NCI-H2227 (cell line): ENCODE results near the gene GSG1L.

Experiments used
- DNase-seq: peaks from one replicate; lab custom pipeline; 2025; ENCODE audit not compliant: unreplicated experiment; lab: John Stamatoyannopoulos, UW

Gene GSG1L

DNA sequence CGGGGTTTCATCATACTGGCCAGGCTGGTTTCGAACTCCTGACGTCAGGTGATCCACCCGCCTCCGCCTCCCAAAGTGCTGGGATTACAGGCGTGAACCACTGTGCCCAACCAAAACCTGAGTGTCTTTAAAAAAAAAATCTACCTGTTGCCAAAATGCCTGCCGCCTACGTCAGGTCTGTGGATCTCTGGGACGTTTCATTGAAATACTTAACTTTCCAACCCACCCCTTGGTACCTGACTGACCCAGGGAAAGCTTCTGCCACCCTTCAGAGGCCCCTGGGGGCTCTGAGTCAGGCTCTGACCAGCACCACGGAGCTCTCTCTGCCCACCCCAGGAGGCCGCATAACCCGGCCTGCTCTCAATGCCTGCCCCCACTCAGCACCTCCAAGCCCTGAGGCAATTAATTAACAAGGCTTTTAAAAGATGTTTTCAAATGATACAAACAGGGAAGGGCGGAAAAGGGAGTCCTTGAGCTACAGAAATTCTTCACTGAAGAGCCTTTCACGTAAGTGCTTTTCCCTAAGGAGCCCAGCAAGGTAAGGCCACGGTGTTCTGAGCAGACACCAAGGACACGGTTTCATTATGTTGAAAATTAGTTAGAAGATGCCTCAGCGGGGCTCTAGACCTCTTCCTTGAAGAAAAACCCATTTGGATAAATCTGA, 29.3 kb upstream of the GSG1L start:
- DNase-seq: no peak

DNA sequence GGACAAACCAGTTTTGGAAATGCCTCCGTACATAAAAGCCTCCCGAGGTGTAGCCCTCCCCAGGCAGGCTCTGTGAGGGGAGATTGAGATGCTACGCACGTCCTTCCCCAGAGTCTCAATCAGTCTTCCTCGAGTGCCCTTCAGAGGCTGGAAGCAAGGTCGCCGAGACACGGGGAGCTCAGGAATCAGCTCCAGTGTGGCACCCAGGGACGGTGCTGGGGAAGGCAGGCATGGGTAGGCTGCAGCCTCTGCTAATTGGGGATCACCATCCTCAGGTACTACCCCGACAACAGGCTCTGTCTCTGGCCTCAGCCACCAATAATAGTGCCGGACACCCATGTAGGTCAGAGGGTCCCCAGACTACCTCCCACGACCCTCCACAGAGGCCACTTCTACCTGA, 28.1 kb upstream of the GSG1L start:
- no peak for DNase-seq

DNA sequence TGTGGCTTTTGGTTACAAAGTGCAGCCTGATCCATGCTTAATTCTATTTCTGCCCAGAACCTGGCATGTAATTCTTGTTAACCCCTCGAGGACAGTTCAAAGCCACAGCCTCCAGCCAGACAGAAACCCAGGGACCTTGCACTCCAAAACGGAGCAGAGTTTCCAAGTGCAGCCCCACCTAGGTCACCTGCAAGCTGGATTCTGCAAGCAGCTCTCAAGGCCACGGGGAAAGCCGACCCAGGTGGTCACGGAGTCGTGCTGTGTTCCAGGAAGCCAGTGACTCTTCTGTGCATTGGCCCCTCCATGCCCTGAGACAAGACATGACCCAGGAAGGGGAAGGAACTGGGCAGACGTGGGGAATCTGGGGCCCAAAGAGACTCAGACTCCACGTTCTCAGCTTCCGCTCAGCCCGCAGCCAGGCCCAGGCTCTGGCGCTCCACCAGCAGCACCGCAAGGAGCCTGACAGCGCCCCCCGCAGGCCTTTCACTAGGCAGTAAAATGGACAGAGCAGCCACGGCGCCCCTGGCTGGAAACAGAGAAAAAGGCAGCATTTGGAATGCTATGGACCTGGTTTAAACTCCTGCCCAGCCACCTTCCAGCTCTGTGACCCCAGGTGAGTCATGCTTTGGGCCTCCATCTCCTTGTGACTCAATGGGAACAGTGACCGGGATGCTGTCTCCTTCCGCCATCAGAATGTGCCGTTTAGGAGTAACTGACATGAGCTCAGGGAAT, 27.3 kb upstream of the GSG1L start:
- no peak for DNase-seq

DNA sequence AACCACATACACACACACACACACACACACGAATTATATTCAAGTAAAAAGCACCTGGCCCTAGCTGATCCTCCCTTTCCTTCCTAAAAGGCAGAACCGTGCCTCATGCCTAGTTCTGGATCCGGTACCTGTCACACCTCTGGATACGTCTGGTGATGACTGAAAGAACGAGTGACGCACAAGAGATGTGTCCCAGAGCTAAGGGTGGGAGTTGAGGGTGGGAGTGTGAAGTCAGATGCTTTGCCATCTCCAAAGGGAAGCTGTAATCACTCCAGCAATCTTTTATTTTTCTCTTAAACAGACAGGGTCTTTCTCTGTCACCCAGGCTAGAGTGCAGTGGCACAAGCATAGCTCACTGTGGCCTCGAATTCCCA, 26.5 kb upstream of the GSG1L start:
- no peak for DNase-seq

DNA sequence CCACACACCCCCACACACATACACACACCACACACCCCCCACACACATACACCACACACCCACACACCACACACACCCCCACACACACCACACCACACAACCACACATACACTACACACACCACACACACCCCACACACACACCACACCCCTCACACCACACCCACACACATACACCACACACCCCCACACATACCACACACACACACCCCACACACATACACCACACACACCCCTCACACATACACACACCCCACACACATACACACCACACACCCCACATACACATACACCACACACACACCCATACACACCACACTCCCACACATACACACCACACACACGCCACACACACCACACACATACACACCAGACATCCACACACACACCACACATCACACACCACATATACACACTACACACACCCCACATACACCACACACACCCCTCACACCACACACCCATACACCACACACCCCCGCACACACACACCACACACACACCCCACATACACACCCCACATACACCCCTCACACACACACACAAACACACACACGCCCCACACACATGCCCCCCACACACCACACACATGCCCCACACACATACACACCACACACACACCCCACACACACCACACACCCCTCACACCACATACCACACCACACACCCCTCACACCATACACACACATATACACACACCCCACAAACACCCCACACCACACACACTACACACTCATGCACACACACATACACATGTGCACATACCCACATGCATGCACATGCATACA, 25.9 kb upstream of the GSG1L start:
- DNase-seq: no peak

DNA sequence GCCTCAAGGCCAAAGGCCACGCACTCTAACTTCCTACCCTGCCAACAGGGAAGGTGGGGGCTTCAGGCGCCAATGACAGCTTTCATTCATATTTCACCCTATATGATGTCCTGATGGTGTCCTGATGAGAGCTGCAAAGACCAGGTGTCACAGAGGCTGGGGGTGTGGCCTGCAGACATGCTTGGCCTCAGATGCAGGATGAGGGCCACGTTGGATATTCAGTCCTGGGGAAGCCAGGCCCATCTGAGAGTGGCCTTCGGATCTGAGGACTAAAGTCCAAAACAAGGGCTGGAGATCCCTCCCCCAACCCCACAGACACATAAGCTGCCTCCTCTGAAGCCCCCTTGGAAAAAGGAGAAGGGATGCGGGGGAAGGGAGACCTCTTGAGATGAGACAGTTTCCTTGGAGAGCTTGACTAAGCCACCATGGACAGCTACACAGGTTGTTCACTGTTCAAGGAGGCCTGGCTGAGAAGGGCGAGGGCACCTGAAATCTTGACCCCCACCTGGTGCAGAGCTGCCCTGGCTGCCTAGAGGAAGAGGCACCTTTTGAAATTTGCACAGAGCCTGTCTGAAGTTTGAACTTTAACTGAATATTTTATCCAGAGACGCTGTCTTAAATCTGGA, 24.3 kb upstream of the GSG1L start:
- DNase-seq: no peak

DNA sequence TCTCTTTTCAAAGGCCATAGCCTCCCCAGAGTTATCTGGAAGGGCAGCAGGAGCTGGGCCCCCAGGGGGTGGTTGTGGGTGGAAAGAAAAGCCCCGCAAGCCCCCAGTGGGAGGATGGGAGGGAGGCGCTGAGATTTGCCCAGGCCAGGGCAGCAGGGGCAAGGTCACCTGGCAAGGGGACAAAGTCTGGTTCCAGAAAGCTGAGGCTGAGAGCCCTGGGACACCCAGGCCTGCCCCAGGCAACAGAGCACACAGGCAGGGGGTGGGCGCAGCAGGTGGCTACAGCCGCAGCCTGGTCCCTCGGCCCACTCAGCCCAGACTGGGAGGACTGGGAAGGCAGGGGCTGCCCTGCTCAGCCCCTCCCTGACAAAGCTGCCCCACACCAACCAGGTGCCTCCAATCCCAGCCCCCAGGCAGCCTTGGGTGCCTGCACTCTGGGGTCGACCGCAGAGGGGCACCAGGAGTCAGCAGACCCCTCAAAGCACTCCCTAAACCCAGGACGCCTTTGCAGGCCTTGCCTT, 23.7 kb upstream of the GSG1L start:
- no peak for DNase-seq

DNA sequence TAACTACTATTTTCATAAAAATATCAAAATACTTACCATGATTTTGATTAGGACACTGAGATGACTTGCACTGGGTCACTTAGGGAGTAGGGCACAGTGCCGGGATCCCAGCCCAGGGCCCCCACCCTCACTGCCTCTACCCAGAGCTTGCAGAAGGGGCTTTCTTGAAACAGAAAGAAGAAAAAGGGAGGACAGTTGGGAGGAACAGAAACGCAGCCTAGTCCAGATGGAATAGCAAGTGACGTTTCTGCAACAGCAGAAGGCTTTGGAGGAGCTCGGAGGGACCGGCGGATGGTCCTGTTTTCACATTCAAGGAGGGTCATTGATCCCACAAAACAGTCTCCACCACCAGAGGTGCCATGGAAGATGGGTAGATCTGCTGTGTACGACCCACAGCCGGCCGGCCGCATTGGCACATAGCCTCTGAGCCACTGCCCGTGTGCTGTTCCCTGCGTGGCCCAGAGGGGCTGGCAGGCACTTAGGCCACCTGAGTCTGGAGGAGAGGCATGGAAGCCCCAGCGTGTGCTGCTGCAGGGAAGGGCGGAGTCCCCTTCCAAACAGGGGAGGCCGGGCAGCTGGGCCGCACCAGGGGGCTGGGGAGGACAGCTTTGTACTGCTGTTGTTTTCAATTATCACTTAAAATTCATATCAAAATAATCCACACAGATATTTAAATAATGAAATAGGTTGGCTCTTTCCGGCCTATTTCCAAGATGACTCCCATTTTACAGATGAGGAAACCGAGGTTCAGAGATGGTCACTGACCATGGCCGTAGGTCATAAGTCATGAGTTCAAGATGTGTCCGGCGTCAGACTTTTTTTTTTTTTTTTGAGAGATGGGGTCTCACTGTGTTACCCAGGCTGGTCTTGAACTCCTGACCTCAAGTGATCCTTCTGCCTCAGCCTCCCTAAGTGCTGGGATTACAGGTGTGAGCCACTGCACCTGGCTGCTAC, 22.9 kb upstream of the GSG1L start:
- no peak for DNase-seq

DNA sequence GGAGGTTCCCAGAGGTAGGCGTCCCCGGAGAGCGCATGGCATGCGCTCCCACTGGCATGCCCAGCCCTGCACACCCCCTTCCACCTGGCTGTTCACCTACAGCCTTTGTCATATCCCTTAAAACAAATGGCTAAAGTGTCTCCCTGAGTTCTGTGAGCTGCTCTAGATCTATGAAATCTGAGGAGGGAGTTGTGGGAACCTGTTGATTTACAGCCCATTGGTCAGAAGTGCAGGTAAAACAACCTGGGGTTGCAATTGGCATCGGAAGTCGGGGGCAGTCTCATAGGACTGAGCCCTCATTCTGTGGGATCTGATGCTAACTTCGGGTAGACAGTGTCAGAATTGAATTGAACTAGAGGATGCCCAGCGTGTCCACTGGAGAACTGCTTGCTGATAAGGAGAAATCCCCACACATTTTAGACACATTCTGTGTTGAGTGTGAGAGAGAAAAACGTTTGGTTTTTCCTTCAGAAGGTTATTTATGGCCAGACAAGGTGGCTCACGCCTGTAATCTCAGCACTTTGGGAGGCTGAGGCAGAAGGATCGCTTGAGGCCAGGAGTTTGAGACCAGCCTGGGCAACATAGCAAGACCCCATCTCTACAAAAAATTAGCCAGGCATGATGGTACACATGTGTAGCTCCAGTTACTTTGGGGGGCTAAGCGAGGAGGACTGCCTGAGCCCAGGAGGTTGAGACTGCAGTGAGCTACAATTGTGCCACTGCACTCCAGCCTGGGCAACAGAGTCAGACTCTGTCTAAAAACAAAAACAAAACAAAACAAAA, 22.1 kb upstream of the GSG1L start:
- DNase-seq: no peak

DNA sequence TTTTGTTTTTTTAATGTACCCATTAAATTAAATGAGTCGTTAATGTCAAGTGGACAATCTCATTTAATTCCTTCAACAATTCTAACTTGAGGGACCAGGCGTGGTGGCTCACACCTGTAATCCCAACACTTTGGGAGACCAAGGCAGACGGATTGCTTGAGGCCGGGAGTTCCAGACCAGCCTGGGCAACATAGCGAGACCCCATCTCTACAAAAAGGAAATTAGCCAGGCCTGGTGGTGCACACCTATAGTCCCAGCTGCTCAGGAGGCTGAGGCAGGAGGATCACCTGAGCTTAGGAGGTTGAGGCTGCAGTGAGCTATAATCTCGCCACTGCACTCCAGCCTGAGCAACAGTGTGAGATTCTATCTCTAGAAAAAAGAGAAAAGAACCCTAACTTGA, 20.7 kb upstream of the GSG1L start:
- no peak for DNase-seq

DNA sequence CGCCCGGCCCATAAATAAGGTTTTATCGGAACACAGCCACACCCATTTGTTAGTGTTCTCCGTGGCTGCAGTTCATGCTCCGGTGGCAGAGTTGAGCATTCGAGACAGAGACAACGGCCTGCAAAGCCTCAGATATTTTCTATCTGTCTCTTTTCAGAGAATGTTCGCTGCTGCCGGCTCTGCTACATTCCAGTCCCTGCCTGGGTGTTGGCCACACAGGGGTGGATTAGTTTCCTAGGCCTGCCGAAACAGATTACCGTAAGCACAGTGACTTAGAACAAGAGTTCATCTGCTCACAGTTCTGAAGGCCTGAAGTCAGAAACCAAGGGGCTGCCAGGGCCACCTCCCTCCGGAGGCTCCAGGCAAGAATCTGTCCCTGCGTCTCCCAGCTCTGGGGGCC, 19.1 kb upstream of the GSG1L start:
- no peak for DNase-seq

DNA sequence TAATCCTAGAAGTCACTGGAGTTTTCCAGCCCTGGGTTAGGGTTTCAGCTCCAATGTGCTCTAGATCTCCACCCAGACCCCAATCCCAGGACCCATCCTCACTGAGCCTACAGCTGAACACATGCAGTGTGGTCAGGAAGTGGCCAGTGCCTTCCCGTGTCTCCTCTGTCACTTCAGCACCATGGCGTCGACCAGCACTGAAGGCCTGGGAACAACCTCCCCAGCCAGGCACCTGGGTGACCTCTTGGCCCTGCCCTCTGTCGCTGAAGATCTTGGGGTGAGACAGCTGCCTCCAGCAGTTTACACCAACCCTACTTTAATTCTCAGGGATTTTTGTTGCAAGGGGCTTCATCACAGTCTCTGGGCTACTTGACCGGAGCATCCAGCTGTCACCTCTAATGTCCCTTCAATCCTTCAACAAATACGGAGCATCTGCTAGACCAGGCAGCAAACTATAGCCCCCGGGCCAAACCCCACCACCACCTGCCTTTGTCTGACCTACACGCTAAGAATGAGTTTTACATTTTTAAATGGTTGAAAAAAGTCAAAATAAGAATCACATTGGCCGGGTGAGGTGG, 18.0 kb upstream of the GSG1L start:
- DNase-seq: no peak

DNA sequence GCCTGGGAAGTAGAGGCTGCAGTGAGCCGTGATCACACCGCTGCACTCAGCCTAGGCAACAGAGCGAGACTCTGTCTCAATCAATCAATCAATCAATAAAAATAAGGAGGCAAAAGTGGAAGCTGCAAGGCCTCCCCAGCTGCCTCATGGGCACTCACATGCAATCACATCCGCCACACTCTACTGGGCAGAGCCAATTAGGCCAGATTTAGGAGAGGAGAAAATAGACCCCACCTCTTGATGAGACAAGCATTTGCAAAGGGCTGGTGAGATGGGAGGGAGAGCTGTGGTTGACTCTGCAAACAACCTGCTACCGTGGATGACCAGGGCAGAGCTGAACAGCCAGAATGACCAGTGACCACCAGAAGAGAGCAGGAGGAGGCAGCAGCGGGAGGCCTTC, 14.7 kb upstream of the GSG1L start:
- DNase-seq: no peak

DNA sequence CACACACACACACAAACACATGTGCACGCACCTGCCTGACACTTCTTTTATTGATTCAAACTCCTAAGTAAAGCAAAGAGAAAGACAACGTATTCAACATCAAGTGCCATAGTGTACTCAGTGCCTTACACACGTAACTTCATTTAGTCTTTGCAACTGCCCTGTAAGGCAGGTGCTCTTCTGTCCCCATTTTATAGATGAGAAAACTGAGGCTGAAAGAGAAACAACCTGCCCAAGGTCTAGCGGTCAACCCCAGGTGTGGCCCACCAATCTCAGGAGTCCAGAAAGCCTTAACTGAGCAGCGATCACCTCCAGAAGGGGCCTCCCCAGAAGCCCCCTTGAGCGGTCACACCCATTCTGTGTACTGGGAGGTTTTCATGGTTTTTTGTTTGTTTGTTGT, 10.3 kb upstream of the GSG1L start:
- no peak for DNase-seq

DNA sequence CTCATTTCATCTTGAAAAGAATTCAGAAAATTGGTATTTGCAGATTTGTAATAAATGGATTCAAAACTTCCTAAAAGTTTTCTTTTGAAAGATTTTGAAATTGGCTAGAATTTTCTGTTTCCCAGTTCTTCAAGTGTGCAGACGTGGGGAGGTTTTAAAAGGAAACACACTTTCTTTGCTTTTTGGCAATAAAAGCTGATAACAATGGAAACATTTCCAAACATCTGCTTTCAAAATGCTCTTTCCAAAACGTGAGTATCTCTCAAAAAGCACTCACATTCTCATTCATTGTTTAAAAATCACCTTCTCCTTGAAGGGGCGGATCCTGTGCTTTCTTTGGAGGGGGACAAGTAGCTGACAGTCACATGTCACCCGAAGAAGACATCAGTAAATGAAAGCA, 8.6 kb upstream of the GSG1L start:
- no peak for DNase-seq

DNA sequence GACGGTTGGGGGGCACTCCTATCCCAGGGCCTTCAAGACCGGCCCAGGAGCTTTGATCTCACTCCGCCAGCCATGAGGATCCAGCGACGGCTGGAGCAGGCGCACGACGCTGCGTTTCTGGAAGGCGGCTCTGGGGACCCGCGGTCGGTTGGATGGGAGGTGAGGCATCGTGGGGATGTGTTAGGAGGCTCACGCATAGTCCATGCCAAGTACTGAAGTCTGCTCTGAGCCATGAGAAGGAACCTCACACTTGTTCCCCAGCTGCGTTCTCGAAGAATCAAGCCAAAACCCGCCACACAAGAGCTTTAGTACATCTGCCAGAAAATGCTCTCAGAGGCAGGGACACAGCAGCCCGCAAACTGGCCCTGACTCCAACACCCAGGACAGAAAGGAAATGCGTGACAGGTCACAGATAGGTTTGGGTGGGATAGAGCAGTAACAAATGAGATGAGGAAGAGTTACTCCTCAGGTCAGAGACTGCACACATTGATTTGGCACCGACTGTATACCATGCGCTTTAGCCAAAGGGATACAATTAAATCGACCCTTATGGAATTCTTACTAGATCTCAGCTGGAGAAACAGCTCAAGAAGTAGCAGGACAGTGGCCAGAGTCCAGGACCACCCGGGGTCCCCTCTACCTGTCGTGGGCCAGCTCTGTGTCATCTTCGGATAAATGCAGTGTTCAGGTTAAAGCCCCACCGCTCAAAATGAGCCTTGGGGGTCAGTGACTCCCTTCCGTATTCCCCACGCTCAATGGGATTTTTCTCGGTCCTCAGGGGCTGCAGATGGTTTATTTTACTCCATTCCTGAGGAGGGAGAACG, 6.7 kb upstream of the GSG1L start:
- no peak for DNase-seq

DNA sequence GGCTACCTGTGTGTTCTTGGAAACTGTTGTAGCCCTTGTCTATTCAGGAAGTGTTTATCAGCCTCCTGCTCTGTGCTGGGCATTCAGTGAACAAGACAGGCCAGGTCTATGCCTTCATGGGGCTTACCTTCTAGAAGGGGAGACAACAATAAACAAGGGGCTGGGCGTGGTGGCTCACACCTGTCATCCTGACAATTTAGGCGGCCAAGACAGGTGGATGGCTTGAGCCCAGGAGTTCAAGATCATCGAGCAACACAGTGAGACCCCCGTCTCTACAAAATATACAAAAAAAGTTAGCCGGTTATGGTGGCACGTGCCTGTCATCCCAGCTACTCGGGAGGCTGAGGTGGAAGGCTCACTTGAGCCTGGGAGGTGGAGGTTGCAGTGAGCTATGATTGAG, 5.5 kb upstream of the GSG1L start:
- DNase-seq: no peak

DNA sequence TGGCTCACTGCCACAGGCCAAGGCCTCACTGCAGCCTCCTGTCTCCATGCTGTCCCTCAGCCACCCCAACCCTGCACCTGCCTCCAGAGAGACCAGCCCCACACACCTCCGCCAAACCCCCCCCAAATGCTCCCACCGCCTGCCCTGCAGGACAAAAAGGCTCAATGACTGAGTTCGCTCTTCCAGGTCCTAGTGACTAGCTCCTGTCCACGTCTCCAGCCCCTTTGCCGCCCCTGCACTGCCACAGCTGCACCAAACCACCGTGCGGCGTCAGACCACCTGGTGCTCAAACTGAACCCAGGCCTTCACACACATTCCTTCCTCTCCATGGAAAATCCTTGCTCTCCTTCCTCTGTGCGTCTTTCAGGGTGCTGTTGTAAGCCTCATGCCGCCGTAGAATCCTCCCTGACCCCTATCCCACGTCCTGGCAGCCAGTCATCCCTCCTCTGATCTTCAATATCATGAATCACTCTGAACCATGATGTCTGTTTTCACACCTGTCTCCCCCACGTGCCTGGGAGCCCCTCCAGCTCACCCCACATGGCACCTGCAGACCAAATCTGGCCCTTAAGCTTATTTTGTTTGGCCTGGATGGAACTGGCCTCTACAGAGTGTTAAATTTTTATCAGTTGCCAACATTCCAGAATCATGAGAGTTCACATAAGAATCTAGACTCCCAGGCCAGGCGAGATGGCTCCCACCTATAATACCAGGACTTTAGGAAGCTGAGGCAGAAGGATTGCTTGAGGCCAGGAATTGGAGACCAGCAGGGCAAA, 4.3 kb upstream of the GSG1L start:
- no peak for DNase-seq
